NCI-H1930 (cell line): Measurements from ENCODE around the gene RAD51B.
A peak's percentile ranks its signal among the peaks of the same experiment; 100 is the strongest.

Experiments used
- DNase-seq, 2 experiments: peaks; one replicate each; lab custom pipeline; 2025; lab: John Stamatoyannopoulos, UW

The RAD51B gene

GRCh38 chr14:67900231-67900630, 80.7 kb downstream of the RAD51B start:
- no peak for DNase-seq

GRCh38 chr14:67908052-67908754, 88.6 kb downstream of the RAD51B start:
- no peak for DNase-seq

- no peak for DNase-seq
These were observed 92.0 kb downstream of the RAD51B start for GRCh38 chr14:67911562-67911961.

GRCh38 chr14:67916430-67916829, 96.9 kb downstream of the RAD51B start:
- DNase-seq = no peak

GRCh38 chr14:67917006-67917405, 97.4 kb downstream of the RAD51B start:
- no peak for DNase-seq

- no peak for DNase-seq
These were observed 99.3 kb downstream of the RAD51B start for GRCh38 chr14:67918838-67919237.

GRCh38 chr14:67919259-67920032, 99.9 kb downstream of the RAD51B start:
- DNase-seq = no peak

- no peak for DNase-seq
These were observed 107.2 kb downstream of the RAD51B start for GRCh38 chr14:67926821-67927220.

- no peak for DNase-seq
These were observed 107.7 kb downstream of the RAD51B start for GRCh38 chr14:67927244-67927643.

- DNase-seq = no peak
These were observed 108.8 kb downstream of the RAD51B start for GRCh38 chr14:67928375-67928774.

- DNase-seq = no peak
These were observed 113.2 kb downstream of the RAD51B start for GRCh38 chr14:67932708-67933246.

- no peak for DNase-seq
These were observed 113.7 kb downstream of the RAD51B start for GRCh38 chr14:67933266-67933665.

- DNase-seq = peak; percentile 36 to 45
These were observed 114.5 kb downstream of the RAD51B start for GRCh38 chr14:67934087-67934486.

- no peak for DNase-seq
These were observed 115.3 kb downstream of the RAD51B start for GRCh38 chr14:67934862-67935261.

- DNase-seq = no peak
These were observed 115.8 kb downstream of the RAD51B start for GRCh38 chr14:67935371-67935770.

GRCh38 chr14:67938071-67938470, 118.5 kb downstream of the RAD51B start:
- DNase-seq = no peak

GRCh38 chr14:67940486-67941455, 121.2 kb downstream of the RAD51B start:
- DNase-seq = no peak

- DNase-seq = no peak
These were observed 122.0 kb downstream of the RAD51B start for GRCh38 chr14:67941456-67942018.

- DNase-seq = no peak
These were observed 122.6 kb downstream of the RAD51B start for GRCh38 chr14:67942080-67942710.

GRCh38 chr14:67943947-67944346, 124.4 kb downstream of the RAD51B start:
- peak; percentile 64 to 74 for DNase-seq

GRCh38 chr14:67944605-67945004, 125.0 kb downstream of the RAD51B start:
- no peak for DNase-seq
